GM18511 (cell line): ENCODE measurements around the gene ROM1.
"Not testable (repeated sequence)": the region's sequence is repeated elsewhere in the genome, so short reads cannot be mapped to it uniquely, and the experiment has no call there.

Source experiments
- ATAC-seq: cut with Tn5 transposase; IDR thresholded peaks from one replicate; pipeline ENCODE4 v1.9.1; 2021; ENCODE audit warnings: mild to moderate bottlenecking, moderate library complexity; ENCODE audit not compliant: unreplicated experiment

The ROM1 gene

GRCh38 chr11:62585356-62585755 lies 27.7 kb upstream of the ROM1 start:
- not testable (repeated sequence) for ATAC-seq

- no peak for ATAC-seq
These were observed 24.0 kb upstream of the ROM1 start for GRCh38 chr11:62588966-62589637.

- peak; percentile 91 for ATAC-seq
These were observed 21.5 kb upstream of the ROM1 start, which contains the start of gene TUT1 for GRCh38 chr11:62591448-62592145. Gene TUT1 (minus strand): TSS chr11:62591523. CDS start chr11:62591485, 38 bp downstream.

GRCh38 chr11:62592146-62592815 lies 20.8 kb upstream of the ROM1 start:
- ATAC-seq = no peak

GRCh38 chr11:62592989-62593421 lies 20.1 kb upstream of the ROM1 start:
- no peak for ATAC-seq

- ATAC-seq = no peak
These were observed 19.5 kb upstream of the ROM1 start for GRCh38 chr11:62593434-62594044.

GRCh38 chr11:62595124-62595523 lies 17.9 kb upstream of the ROM1 start:
- no peak for ATAC-seq

- peak; percentile 67 for ATAC-seq
These were observed 13.9 kb upstream of the ROM1 start for GRCh38 chr11:62599069-62599696.

GRCh38 chr11:62599901-62600300 lies 13.2 kb upstream of the ROM1 start:
- no peak for ATAC-seq

GRCh38 chr11:62600367-62601121 lies 12.5 kb upstream of the ROM1 start:
- ATAC-seq = no peak

GRCh38 chr11:62601122-62601371 lies 12.0 kb upstream of the ROM1 start:
- ATAC-seq = peak; percentile 23

GRCh38 chr11:62601372-62602140 lies 11.5 kb upstream of the ROM1 start, which contains the start of gene MTA2:
Gene MTA2 (minus strand): TSS chr11:62601865. CDS start chr11:62601450, 415 bp downstream.
- peak; percentile 83 for ATAC-seq

GRCh38 chr11:62602141-62603071 lies 10.7 kb upstream of the ROM1 start:
- ATAC-seq = no peak

- ATAC-seq = no peak
These were observed 10.0 kb upstream of the ROM1 start for GRCh38 chr11:62603072-62603408.

GRCh38 chr11:62603776-62604299 lies 9.2 kb upstream of the ROM1 start:
- ATAC-seq = no peak

GRCh38 chr11:62604460-62605120 lies 8.5 kb upstream of the ROM1 start:
- ATAC-seq = no peak

GRCh38 chr11:62605467-62605866 lies 7.6 kb upstream of the ROM1 start:
- no peak for ATAC-seq

- no peak for ATAC-seq
These were observed 7.2 kb upstream of the ROM1 start for GRCh38 chr11:62605902-62606301.
